ENCODE measurements around the gene ZNF200.

The ZNF200 gene

GRCh38 chr16:3175157-3176093 is 59.5 kb downstream of the ZNF200 start:
- no peak for DNase-seq (ENCODE audit: low read depth)

- no peak for DNase-seq (ENCODE audit: low read depth)
Observed at GRCh38 chr16:3174618-3175148, 60.3 kb downstream of the ZNF200 start.

- no peak for DNase-seq (ENCODE audit: low read depth)
Observed at GRCh38 chr16:3173892-3174617, 60.9 kb downstream of the ZNF200 start.

Data from HS-5 (cell line).